C4-2B (cell line): ENCODE results near the gene CCDC167.
A peak's percentile ranks its signal among the peaks of the same experiment; 100 is the strongest.

Experiments
- CTCF ChIP-seq: fragments of 450-650 bp; conservative IDR thresholded peaks from 2 replicates; pipeline ENCODE4 v1.5.1; 2017; ENCODE audit warnings: mild to moderate bottlenecking
- ZFX ChIP-seq: fragments of 450-650 bp; IDR thresholded peaks from 2 replicates; pipeline ENCODE4 v1.6.1; 2017

GRCh38 chr6:37433657-37434271 is 65.9 kb downstream of the CCDC167 start:
- TF ChIP-seq CTCF, result no peak
- TF ChIP-seq ZFX, result 0 out of 2 replicates have a peak, but pooled peaks have one; percentile 1
